LNCAP (cell line): ENCODE measurements around the gene CNN2.

Source experiments
- CTCF ChIP-seq: fragments of 450-650 bp; IDR thresholded peaks from 2 replicates; pipeline ENCODE4 v1.5.1; 2017; ENCODE audit warnings: mild to moderate bottlenecking

CNN2 gene

DNA sequence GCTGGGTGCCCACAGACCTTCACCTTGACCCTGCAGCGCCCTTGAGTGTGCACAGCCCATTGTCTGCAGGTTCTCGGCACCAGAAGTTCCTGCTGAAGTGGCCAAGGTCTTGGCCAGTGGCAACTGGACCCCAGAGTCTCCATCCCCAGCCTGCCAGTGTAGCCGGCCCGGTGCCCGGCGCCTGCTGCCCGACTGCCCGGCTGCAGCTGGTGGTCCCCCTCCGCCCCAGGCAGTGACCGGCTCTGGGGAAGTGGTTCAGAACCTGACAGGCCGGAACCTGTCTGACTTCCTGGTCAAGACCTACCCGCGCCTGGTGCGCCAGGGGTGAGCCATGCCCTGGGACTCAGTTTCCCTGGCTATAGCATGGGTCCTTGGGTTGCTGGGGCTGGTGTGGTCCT, 28.6 kb downstream of the CNN2 start:
- no peak for TF ChIP-seq CTCF

DNA sequence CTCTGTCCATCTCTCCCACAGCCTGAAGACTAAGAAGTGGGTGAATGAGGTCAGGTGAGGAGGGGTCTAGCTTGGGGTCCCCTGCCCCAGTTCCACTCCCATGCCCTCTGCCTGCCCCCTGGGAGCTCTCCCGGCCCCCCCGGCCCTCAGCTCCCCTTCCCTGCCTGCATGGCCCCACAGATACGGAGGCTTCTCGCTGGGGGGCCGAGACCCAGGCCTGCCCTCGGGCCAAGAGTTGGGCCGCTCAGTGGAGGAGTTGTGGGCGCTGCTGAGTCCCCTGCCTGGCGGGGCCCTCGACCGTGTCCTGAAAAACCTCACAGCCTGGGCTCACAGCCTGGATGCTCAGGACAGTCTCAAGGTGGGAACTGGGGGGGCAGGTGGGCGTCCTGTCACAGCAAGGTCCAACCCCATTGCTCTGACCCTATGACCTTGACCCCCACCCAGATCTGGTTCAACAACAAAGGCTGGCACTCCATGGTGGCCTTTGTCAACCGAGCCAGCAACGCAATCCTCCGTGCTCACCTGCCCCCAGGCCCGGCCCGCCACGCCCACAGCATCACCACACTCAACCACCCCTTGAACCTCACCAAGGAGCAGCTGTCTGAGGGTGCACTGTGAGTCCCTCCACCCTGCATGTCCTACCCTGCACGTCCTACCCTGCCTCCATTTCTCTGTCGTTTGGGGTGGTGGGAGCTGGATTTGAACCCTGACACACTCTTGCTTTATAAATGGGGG, 29.6 kb downstream of the CNN2 start:
- no peak for TF ChIP-seq CTCF

- TF ChIP-seq CTCF = no peak
These were observed 30.9 kb downstream of the CNN2 start for GRCh38 chr19:1057176-1057855.

GRCh38 chr19:1058112-1058511, 31.7 kb downstream of the CNN2 start:
- TF ChIP-seq CTCF = no peak

- TF ChIP-seq CTCF = no peak
These were observed 34.3 kb downstream of the CNN2 start for GRCh38 chr19:1060689-1061088.

- no peak for TF ChIP-seq CTCF
These were observed 35.6 kb downstream of the CNN2 start for GRCh38 chr19:1061987-1062386.

DNA sequence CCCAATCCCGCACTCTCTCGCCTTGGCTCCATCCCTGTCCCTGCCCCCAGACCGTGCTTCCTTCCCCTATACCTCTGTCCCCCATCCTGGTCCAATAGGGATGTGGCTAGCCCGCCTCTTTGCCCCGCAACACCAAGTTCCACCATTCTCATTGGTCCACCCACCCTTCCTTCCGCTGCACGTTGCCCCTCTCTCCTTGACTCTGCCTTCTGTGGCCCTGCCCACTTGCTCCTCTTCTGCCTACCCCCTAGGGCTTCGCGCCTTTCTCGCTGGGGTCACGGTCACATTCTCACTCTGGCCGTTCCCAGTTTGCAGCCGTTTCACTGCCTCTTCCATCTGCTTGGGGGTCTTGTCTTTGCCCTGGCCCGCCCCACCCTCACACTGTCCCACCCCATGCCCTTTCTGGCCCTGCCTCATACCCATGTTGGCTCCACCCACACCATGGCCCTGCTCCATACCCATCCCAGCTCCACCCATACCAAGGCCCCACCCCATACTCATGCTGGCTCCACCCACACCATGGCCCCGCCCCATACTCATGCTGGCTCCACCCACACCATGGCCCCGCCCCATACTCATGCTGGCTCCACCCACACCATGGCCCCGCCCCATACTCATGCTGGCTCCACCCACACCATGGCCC, 36.1 kb downstream of the CNN2 start:
- TF ChIP-seq CTCF = no peak
